IMR-90 (cell line): ENCODE data around the gene ACSL1. TPM values are rescaled to one million over a fixed set of nuclear protein-coding genes. Genes with fewer than 3 reads are reported as not detected.

Experiments
- ATAC-seq: fragments of 200-7000 bp; cut with Tn5 transposase; 2 replicates; pipeline ENCODE4 v1.9.1; 2020; ENCODE audit warnings: low read depth, mild to moderate bottlenecking, moderate library complexity
- BruUV-seq: library from RNA; stranded (reverse); fragments of 400-500 nt; replicated peaks from 2 replicates; lab custom pipeline; 2021; lab: Mats Ljungman, UMichigan
- CTCF ChIA-PET: fragments of 300-600 bp; formaldehyde crosslinking; extraction: SDS; loops from one replicate; lab custom pipeline; 2021; ENCODE audit warnings: antibody characterized with exemption; lab: Yijun Ruan, JAX
- POLR2A ChIA-PET: fragments of 300-600 bp; sonication (Branson Sonifier 250); formaldehyde crosslinking; loops from one replicate; lab custom pipeline; 2022; ENCODE audit warnings: antibody characterized with exemption; ENCODE audit not compliant: unreplicated experiment; lab: Charles Lee
- DNase-seq: peaks from one replicate; pipeline ENCODE4 v3.0.0; 2013
- H2AFZ ChIP-seq: replicated peaks from 2 replicates; pipeline ENCODE3; 2013; ENCODE audit warnings: low read length, mild to moderate bottlenecking; ENCODE audit not compliant: poor library complexity
- H2AK5ac ChIP-seq: 2 replicates; pipeline ENCODE4 v1.6.1; 2013; ENCODE audit warnings: low read depth, low read length, inconsistent platforms
- H2AK9ac ChIP-seq: replicated peaks from 2 replicates; pipeline ENCODE3; 2013; ENCODE audit warnings: mild to moderate bottlenecking, low read depth, low read length, moderate library complexity; ENCODE audit not compliant: poor library complexity
- H2BK120ac ChIP-seq: 2 replicates; pipeline ENCODE4 v1.6.1; 2013; ENCODE audit warnings: low read depth, low read length, inconsistent platforms
- H2BK15ac ChIP-seq: 3 replicates; pipeline ENCODE4 v1.6.1; 2013; ENCODE audit warnings: low read depth, low read length, inconsistent platforms
- H2BK20ac ChIP-seq: 2 replicates; pipeline ENCODE4 v1.6.1; 2013; ENCODE audit warnings: low read depth, mild to moderate bottlenecking, inconsistent platforms, low read length, moderate library complexity
- H2BK5ac ChIP-seq: 2 replicates; pipeline ENCODE4 v1.6.1; 2013; ENCODE audit warnings: mild to moderate bottlenecking, low read depth, low read length, inconsistent platforms; ENCODE audit not compliant: poor library complexity, severe bottlenecking
- H3K14ac ChIP-seq: replicated peaks from 2 replicates; pipeline ENCODE4 v1.6.1; 2013; ENCODE audit warnings: low read depth, low read length, inconsistent platforms
- H3K18ac ChIP-seq: 2 replicates; pipeline ENCODE4 v1.6.1; 2013; ENCODE audit warnings: low read depth, low read length, control low read depth
- H3K23ac ChIP-seq: 2 replicates; pipeline ENCODE4 v1.6.1; 2013; ENCODE audit warnings: low read depth, low read length, inconsistent platforms
- H3K27ac ChIP-seq: 2 replicates; pipeline ENCODE4 v1.5.1; 2013; ENCODE audit warnings: mild to moderate bottlenecking, control low read depth, low read length; ENCODE audit not compliant: insufficient read depth
- H3K27me3 ChIP-seq: 2 replicates; pipeline ENCODE4 v1.6.1; 2013; ENCODE audit warnings: low read length; ENCODE audit not compliant: control insufficient read depth, insufficient read depth
- H3K36me3 ChIP-seq: 2 replicates; pipeline ENCODE4 v1.6.1; 2013; ENCODE audit warnings: low read length, mixed read lengths; ENCODE audit not compliant: control insufficient read depth, insufficient read depth
- H3K4ac ChIP-seq: 2 replicates; pipeline ENCODE4 v1.6.1; 2013; ENCODE audit warnings: low read depth, low read length, inconsistent platforms
- H3K4me1 ChIP-seq: 2 replicates; pipeline ENCODE4 v1.6.1; 2013; ENCODE audit warnings: low read length, mixed read lengths; ENCODE audit not compliant: control insufficient read depth, insufficient read depth
- H3K4me2 ChIP-seq: 2 replicates; pipeline ENCODE4 v1.6.1; 2013; ENCODE audit warnings: low read depth, mild to moderate bottlenecking, control low read depth, low read length, moderate library complexity
- H3K4me3 ChIP-seq: 2 replicates; pipeline ENCODE4 v1.5.1; 2013; ENCODE audit warnings: low read depth, mild to moderate bottlenecking, control low read depth, low read length, moderate library complexity; ENCODE audit not compliant: insufficient read depth
- H3K56ac ChIP-seq: 2 replicates; pipeline ENCODE4 v1.6.1; 2013; ENCODE audit warnings: low read length, inconsistent platforms; ENCODE audit not compliant: insufficient read depth; ENCODE audit errors: extremely low read depth
- H3K79me1 ChIP-seq, 2 experiments: 2 replicates each; pipeline ENCODE4 v1.6.1; 2013; ENCODE audit warnings: low read length in 2 of 2, inconsistent platforms in 1 of 2, low read depth in 1 of 2
- H3K9ac ChIP-seq: 2 replicates; pipeline ENCODE4 v1.6.1; 2013; ENCODE audit warnings: low read depth, low read length, control low read depth
- H3K9me1 ChIP-seq: 2 replicates; pipeline ENCODE4 v1.6.1; 2013; ENCODE audit warnings: low read length, inconsistent platforms; ENCODE audit not compliant: insufficient read depth
- H3K9me3 ChIP-seq: 2 replicates; pipeline ENCODE4 v1.6.1; 2013; ENCODE audit warnings: low read length; ENCODE audit not compliant: control insufficient read depth, insufficient read depth
- H4K20me1 ChIP-seq: 2 replicates; pipeline ENCODE4 v1.6.1; 2013; ENCODE audit warnings: low read length, inconsistent platforms; ENCODE audit not compliant: insufficient read depth
- H4K5ac ChIP-seq: 2 replicates; pipeline ENCODE4 v1.6.1; 2013; ENCODE audit warnings: mild to moderate bottlenecking, low read depth, low read length, control low read depth
- H4K8ac ChIP-seq, 2 experiments: 2 replicates each; pipeline ENCODE4 v1.6.1; 2013; ENCODE audit warnings: low read depth in 2 of 2, low read length in 2 of 2, control low read depth in 1 of 2, inconsistent platforms in 1 of 2
- H4K91ac ChIP-seq: 2 replicates; pipeline ENCODE4 v1.6.1; 2013; ENCODE audit warnings: low read depth, low read length, inconsistent platforms; ENCODE audit not compliant: insufficient read depth
- RAD21 ChIP-seq: IDR thresholded peaks from 2 replicates; pipeline ENCODE4 v1.6.1; 2012; ENCODE audit warnings: low read length, improper control_type of control experiment
- RCOR1 ChIP-seq: IDR thresholded peaks from 2 replicates; pipeline ENCODE4 v1.6.1; 2012; ENCODE audit warnings: mild to moderate bottlenecking, low read length, improper control_type of control experiment; ENCODE audit not compliant: insufficient replicate concordance
- WGBS, 2 experiments: methylation state at CpG; one replicate each; pipeline versions ENCODE4 v1.1.5 to v1.1.7; 2013; ENCODE audit warnings: missing lambda C conversion rate in 2 of 2; ENCODE audit not compliant: insufficient read length in 1 of 2; ENCODE audit errors: extremely low coverage in 2 of 2; 5-methylcytosine and 5-hydroxymethylcytosine counted together
- dilution Hi-C: fragments of 300-500 bp; cut with HindIII; formaldehyde crosslinking; loops from one replicate; pipeline ENCODE4 v1.14.3; 2018; ENCODE audit warnings: low sequenced_read_pairs; ENCODE audit not compliant: unreplicated experiment
- in situ Hi-C: fragments of 300-500 bp; cut with MboI; formaldehyde crosslinking; loops from 3 replicates; pipeline ENCODE4 v1.14.3; 2019; ENCODE audit warnings: low sequenced_read_pairs, inconsistent platforms, mixed read lengths
- intact Hi-C: fragments of 100-400 bp; cut with micrococcal nuclease; formaldehyde crosslinking; loops from 2 replicates; pipeline ENCODE4 v1.10.0; 2022
- polyA plus RNA-seq, 3 experiments: library from polyadenylated mRNA; depleted of rRNA; stranded (reverse); fragments of >200 nt; gene quantifications; 2 replicates each; pipeline ENCODE4 v1.2.3, GENCODE V29; 2012; ENCODE audit warnings: low replicate concordance in 1 of 3
- total RNA-seq: library from RNA; depleted of rRNA; stranded (reverse); fragments of >200 nt; gene quantifications from 2 replicates; pipeline ENCODE4 v1.2.3, GENCODE V29; 2012

ACSL1 gene
- total and polyA plus RNA-seq, 2 of the 4 experiments (the other 2 are of a cell fraction) = 14.4 to 26.0 TPM

DNA sequence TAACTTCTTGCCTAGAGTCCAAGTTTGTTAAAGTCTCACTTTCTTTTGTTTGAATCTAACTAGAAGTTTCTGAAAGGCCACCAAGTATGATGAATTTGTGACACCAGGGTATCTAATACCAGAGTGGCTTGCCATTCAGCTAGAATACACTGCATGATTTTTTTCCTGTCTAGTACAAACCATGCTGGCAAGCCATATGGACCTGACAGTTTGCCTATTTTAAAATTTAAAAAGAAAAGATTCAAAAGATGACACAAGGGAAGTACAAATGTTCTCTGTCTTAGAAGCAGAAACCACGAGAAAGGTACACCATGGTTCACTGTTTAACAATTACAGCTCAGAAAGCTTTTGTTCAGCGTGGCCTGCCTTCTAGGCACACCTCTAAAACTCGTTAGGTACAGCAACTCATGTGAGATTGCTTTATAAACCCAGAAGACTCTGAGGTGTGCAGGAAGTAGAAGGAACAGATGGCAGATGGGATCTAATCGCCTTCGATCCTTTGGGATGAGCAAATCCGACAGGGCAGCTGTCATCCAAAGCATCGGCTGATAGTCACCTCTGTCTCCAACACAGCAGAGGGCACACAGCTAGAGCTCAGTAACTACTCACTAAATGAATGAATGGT, 56.5 kb downstream of the ACSL1 start:
- DNase-seq = no peak
- Histone ChIP-seq H3K9ac (no peak overlapping the region), H3K14ac (no peak overlapping the region), H2AFZ (no peak overlapping the region), H2AK5ac (no peak overlapping the region), H3K27ac (no peak overlapping the region), H3K27me3 (no peaks in the 10 kb centered on the region), H4K91ac (no peak overlapping the region), H2BK20ac (no peak overlapping the region), H4K20me1 (no peaks in the 10 kb centered on the region), H3K23ac (no peak overlapping the region), H3K79me1 (no peaks in the 10 kb centered on the region), H3K9me1 (no peaks in the 10 kb centered on the region), H3K4me1 (no peaks in the 10 kb centered on the region; the same call in 1 of the 2 replicates), H2BK15ac (no peak overlapping the region), H2BK5ac (no peak overlapping the region), H4K5ac (no peak overlapping the region), H2AK9ac (no peak overlapping the region), H4K8ac (no peak overlapping the region), H3K18ac (no peak overlapping the region), H2BK120ac (no peak overlapping the region), H3K4ac (no peak overlapping the region), H3K9me3 (no peaks in the 10 kb centered on the region), H3K4me2 (no peak overlapping the region), H3K56ac (no peak overlapping the region), H3K36me3 (peaks cover 14% of the 10 kb centered on the region), H3K4me3 (no peak overlapping the region)
- no peak for ATAC-seq
- in situ Hi-C loops (no loop called here), dilution Hi-C loops (no loop called here), intact Hi-C loops (no loop called here)
- CTCF ChIA-PET = no interaction called here
- POLR2A ChIA-PET = no interaction called here
- no TSS peak for BruUV-seq
- 100% methylated on average over 1 of the region's 7 CpGs; no CpG with 5 or more reads in 1 of the 2 experiments for WGBS, 2 experiments
- TF ChIP-seq RCOR1 (no peak), RAD21 (no peak)
